HepG2 (cell line): ENCODE data around the gene CCDC175. TPM values are rescaled to one million over a fixed set of nuclear protein-coding genes. Genes with fewer than 3 reads are reported as not detected.
A peak's percentile ranks its signal among the peaks of the same experiment; 100 is the strongest.

ENCODE experiments used
- CREBL2 ChIP-seq: sonication (generic); formaldehyde crosslinking; IDR thresholded peaks from 2 replicates; pipeline ENCODE4 v1.8.1; 2023; ENCODE audit warnings: missing genetic modification reagents, mild to moderate bottlenecking, borderline replicate concordance
- DMAP1 ChIP-seq: IDR thresholded peaks from 2 replicates; pipeline ENCODE4 v1.6.1; 2016
- GATA4 ChIP-seq: sonication (generic); IDR thresholded peaks from 2 replicates; pipeline ENCODE4 v1.6.1; 2016; ENCODE audit warnings: antibody characterized with exemption, low read depth, borderline replicate concordance
- HNRNPH1 ChIP-seq: fragments of 200-400 bp; formaldehyde crosslinking; optimal IDR thresholded peaks from 2 replicates; pipeline ENCODE3; 2017; ENCODE audit warnings: mild to moderate bottlenecking, low read depth, low read length
- KDM5B ChIP-seq: sonication (generic); formaldehyde crosslinking; IDR thresholded peaks from 2 replicates; pipeline ENCODE4 v1.4.0; 2020; ENCODE audit warnings: missing genetic modification reagents, mild to moderate bottlenecking, borderline replicate concordance
- MYPOP ChIP-seq: sonication (generic); formaldehyde crosslinking; IDR thresholded peaks from 2 replicates; pipeline ENCODE4 v1.8.1; 2023; ENCODE audit warnings: mild to moderate bottlenecking, moderate library complexity, missing genetic modification reagents
- NCOA1 ChIP-seq: sonication (generic); formaldehyde crosslinking; IDR thresholded peaks from 2 replicates; pipeline ENCODE4 v1.9.0; 2021; ENCODE audit warnings: missing genetic modification reagents
- PAX8 ChIP-seq: sonication (generic); formaldehyde crosslinking; IDR thresholded peaks from 2 replicates; pipeline ENCODE4 v1.8.0; 2022; ENCODE audit warnings: mild to moderate bottlenecking, missing genetic modification reagents, borderline replicate concordance
- PLSCR1 ChIP-seq: sonication (generic); formaldehyde crosslinking; IDR thresholded peaks from 2 replicates; pipeline ENCODE4 v1.5.0; 2020; ENCODE audit warnings: missing genetic modification reagents, mild to moderate bottlenecking, borderline replicate concordance
- REL ChIP-seq: sonication (generic); formaldehyde crosslinking; conservative IDR thresholded peaks from 2 replicates; pipeline ENCODE4 v1.8.0; 2022; ENCODE audit warnings: mild to moderate bottlenecking, missing genetic modification reagents, moderate library complexity
- RELA ChIP-seq: sonication (generic); formaldehyde crosslinking; IDR thresholded peaks from 2 replicates; pipeline ENCODE4 v1.4.0; 2020; ENCODE audit warnings: missing genetic modification reagents
- RXRB ChIP-seq: IDR thresholded peaks from 2 replicates; pipeline ENCODE4 v1.6.1; 2016; ENCODE audit warnings: borderline replicate concordance, missing genetic modification reagents, missing compliant biosample characterization
- SIX4 ChIP-seq: sonication (generic); formaldehyde crosslinking; IDR thresholded peaks from 2 replicates; pipeline ENCODE4 v1.4.0; 2020; ENCODE audit warnings: missing genetic modification reagents
- SOX6 ChIP-seq, 2 experiments: fragments of 450-650 bp in 1 of 2; sonication (generic) in 1 of 2; formaldehyde crosslinking in 1 of 2; IDR thresholded peaks; 2 replicates each; pipeline versions ENCODE4 v1.4.0 to v1.6.1; 2017 to 2020; ENCODE audit warnings: antibody characterized with exemption in 1 of 2, mild to moderate bottlenecking in 1 of 2, missing genetic modification reagents in 1 of 2
- SP4 ChIP-seq: sonication (generic); formaldehyde crosslinking; IDR thresholded peaks from 2 replicates; pipeline ENCODE4 v1.8.1; 2023; ENCODE audit warnings: mild to moderate bottlenecking, missing genetic modification reagents
- SRF ChIP-seq: IDR thresholded peaks from 2 replicates; pipeline ENCODE4 v1.6.1; 2011; ENCODE audit warnings: mild to moderate bottlenecking, low read depth, low read length, moderate library complexity
- TBL1XR1 ChIP-seq: fragments of 150-350 bp; IDR thresholded peaks from 2 replicates; pipeline ENCODE4 v1.6.1; 2014; ENCODE audit warnings: borderline replicate concordance, low read length; ENCODE audit not compliant: partially characterized antibody
- ZNF138 ChIP-seq: sonication (generic); formaldehyde crosslinking; IDR thresholded peaks from 2 replicates; pipeline ENCODE4 v1.5.0; 2020; ENCODE audit warnings: mild to moderate bottlenecking, low read depth, missing genetic modification reagents
- ZNF556 ChIP-seq: sonication (generic); formaldehyde crosslinking; IDR thresholded peaks from 2 replicates; pipeline ENCODE4 v1.4.0; 2020; ENCODE audit warnings: mild to moderate bottlenecking, missing genetic modification reagents, borderline replicate concordance
- ZNF7 ChIP-seq: IDR thresholded peaks from 2 replicates; pipeline ENCODE4 v1.6.1; 2016; ENCODE audit warnings: missing biosample characterization, missing genetic modification reagents
- ZSCAN30 ChIP-seq: sonication (generic); formaldehyde crosslinking; IDR thresholded peaks from 2 replicates; pipeline ENCODE4 v1.5.0; 2020; ENCODE audit warnings: mild to moderate bottlenecking, missing genetic modification reagents
- polyA plus RNA-seq, 8 experiments: library from polyadenylated mRNA; depleted of rRNA in 3 of 8; stranded (reverse) in 7 of 8; unstranded in 1 of 8; fragments of >200 nt; fragmentation: Illumina TruSeq in 4 of 8; extraction: Trizol in 4 of 8; gene quantifications; 2 replicates each; pipeline versions ENCODE4 v1.2.1 to v1.2.3, GENCODE V29; 2011 to 2016; ENCODE audit warnings: low read depth in 4 of 8, missing spikeins in 1 of 8, mixed read lengths in 1 of 8; ENCODE audit not compliant: insufficient read depth in 1 of 8
- total RNA-seq, 5 experiments: library from RNA; depleted of rRNA; stranded (reverse); fragments of >200 nt; fragmentation: Illumina TruSeq; extraction: Trizol; gene quantifications; 2 replicates each; pipeline ENCODE4 v1.2.3, GENCODE V29; 2016; ENCODE audit warnings: low read depth in 1 of 5
- TF ChIP-seq, protein P1 (sequence below): sonication (generic); formaldehyde crosslinking; IDR thresholded peaks from 2 replicates; pipeline ENCODE4 v1.4.0; 2020; ENCODE audit warnings: mild to moderate bottlenecking, missing genetic modification reagents
- TF ChIP-seq, protein P2 (sequence below): sonication (generic); formaldehyde crosslinking; IDR thresholded peaks from 2 replicates; pipeline ENCODE4 v1.8.0; 2022; ENCODE audit warnings: mild to moderate bottlenecking, missing genetic modification reagents, moderate library complexity

CCDC175 gene
- total and polyA plus RNA-seq, 2 of the 13 experiments (the other 11 are each of a cell fraction or from before 2014, with no cell fraction given) = not detected

GRCh38 chr14:59483819-59484638 is 92.6 kb downstream of the CCDC175 start, which contains the start of the genes JKAMP and L3HYPDH (continued):
- TF ChIP-seq SIX4 (CRISPR knock-in tag) = no peak; the same call in 1 of the 2 replicates
- no peak for TF ChIP-seq TBL1XR1
- TF ChIP-seq SP4 (CRISPR knock-in tag) = peak; percentile 90
- TF ChIP-seq ZNF138 (CRISPR knock-in tag) = peak; percentile 72
- TF ChIP-seq KDM5B = peak; percentile 99
- TF ChIP-seq RELA = no peak
- TF ChIP-seq HNRNPH1 = peak; percentile 81
- TF ChIP-seq, protein P1, sequence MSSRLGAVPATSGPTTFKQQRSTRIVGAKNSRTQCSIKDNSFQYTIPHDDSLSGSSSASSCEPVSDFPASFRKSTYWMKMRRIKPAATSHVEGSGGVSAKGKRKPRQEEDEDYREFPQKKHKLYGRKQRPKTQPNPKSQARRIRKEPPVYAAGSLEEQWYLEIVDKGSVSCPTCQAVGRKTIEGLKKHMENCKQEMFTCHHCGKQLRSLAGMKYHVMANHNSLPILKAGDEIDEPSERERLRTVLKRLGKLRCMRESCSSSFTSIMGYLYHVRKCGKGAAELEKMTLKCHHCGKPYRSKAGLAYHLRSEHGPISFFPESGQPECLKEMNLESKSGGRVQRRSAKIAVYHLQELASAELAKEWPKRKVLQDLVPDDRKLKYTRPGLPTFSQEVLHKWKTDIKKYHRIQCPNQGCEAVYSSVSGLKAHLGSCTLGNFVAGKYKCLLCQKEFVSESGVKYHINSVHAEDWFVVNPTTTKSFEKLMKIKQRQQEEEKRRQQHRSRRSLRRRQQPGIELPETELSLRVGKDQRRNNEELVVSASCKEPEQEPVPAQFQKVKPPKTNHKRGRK (CRISPR knock-in tag) = peak; percentile 61; the same call in 1 of the 2 replicates
- TF ChIP-seq SRF = no peak
- TF ChIP-seq SOX6 (IDR thresholded peaks at IDR 0.05) = no peak
- peak; percentile 71 for TF ChIP-seq SOX6 (CRISPR knock-in tag; IDR thresholded peaks at IDR 0.05)
- TF ChIP-seq DMAP1 (CRISPR knock-in tag) = peak; percentile 100
- 0 out of 2 replicates have a peak, but pooled peaks have one; percentile 21 for TF ChIP-seq ZNF7 (CRISPR knock-in tag)
- TF ChIP-seq GATA4 = peak; percentile 87
- TF ChIP-seq RXRB = peak; percentile 50
- peak; percentile 81; the same call in 1 of the 2 replicates for TF ChIP-seq REL
- 0 out of 2 replicates have a peak, but pooled peaks have one; percentile 49 for TF ChIP-seq NCOA1 (CRISPR knock-in tag)
- 0 out of 2 replicates have a peak, but pooled peaks have one; percentile 28 for TF ChIP-seq PLSCR1 (CRISPR knock-in tag)
- TF ChIP-seq, protein P2, sequence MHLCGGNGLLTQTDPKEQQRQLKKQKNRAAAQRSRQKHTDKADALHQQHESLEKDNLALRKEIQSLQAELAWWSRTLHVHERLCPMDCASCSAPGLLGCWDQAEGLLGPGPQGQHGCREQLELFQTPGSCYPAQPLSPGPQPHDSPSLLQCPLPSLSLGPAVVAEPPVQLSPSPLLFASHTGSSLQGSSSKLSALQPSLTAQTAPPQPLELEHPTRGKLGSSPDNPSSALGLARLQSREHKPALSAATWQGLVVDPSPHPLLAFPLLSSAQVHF (CRISPR knock-in tag) = peak; percentile 97
- 0 out of 2 replicates have a peak, but pooled peaks have one; percentile 11 for TF ChIP-seq PAX8
- TF ChIP-seq CREBL2 (CRISPR knock-in tag) = peak; percentile 90; the same call in 1 of the 2 replicates
- peak; percentile 90 for TF ChIP-seq ZSCAN30 (CRISPR knock-in tag)
- TF ChIP-seq MYPOP = peak; percentile 87; the same call in 1 of the 2 replicates
- TF ChIP-seq ZNF556 = peak; percentile 83; the same call in 1 of the 2 replicates
